Left lung (tissue), 10 donors: ENCODE data around the gene GLCE. TPM values are rescaled to one million over a fixed set of nuclear protein-coding genes. Genes with fewer than 3 reads are reported as not detected.

ENCODE experiments used
- ATAC-seq: fragments of 200-7000 bp; cut with Tn5 transposase; one replicate; pipeline ENCODE4 v1.9.1; 2020; ENCODE audit warnings: moderate library complexity
- DNase-seq, 4 donors: peaks; one replicate each; pipeline ENCODE4 v3.0.0-alpha.2; 2013 to 2020
- H3K27ac ChIP-seq, 2 donors: fragments of 200-600 bp; sonication (generic) in 1 of 2; one replicate each; pipeline versions ENCODE4 v1.5.0 to v1.8.0; 2020 to 2021
- H3K27me3 ChIP-seq, 2 donors: fragments of 200-600 bp; sonication (generic) in 1 of 2; one replicate each; pipeline versions ENCODE4 v1.5.0 to v1.8.0; 2020 to 2021
- H3K36me3 ChIP-seq, 2 donors: fragments of 200-600 bp; sonication (generic) in 1 of 2; one replicate each; pipeline versions ENCODE4 v1.5.0 to v1.8.0; 2020 to 2021
- H3K4me1 ChIP-seq, 2 donors: fragments of 200-600 bp; one replicate each; pipeline ENCODE4 v1.8.0; 2021
- H3K4me3 ChIP-seq, 2 donors: fragments of 200-600 bp; sonication (generic) in 1 of 2; one replicate each; pipeline versions ENCODE4 v1.5.0 to v1.8.0; 2020 to 2021; ENCODE audit warnings: mild to moderate bottlenecking in 1 of 2
- H3K9me3 ChIP-seq, 2 donors: fragments of 200-600 bp; sonication (generic) in 1 of 2; one replicate each; pipeline versions ENCODE4 v1.5.0 to v1.8.0; 2020 to 2021
- CTCF ChIP-seq, 2 donors: fragments of 200-600 bp; sonication (generic) in 1 of 2; IDR thresholded peaks; one replicate each; pipeline versions ENCODE4 v1.5.0 to v1.8.0; 2021; ENCODE audit warnings: antibody characterized with exemption in 2 of 2
- intact Hi-C, 2 donors: fragments of 100-400 bp; cut with DNase I; formaldehyde crosslinking; loops; one replicate each; pipeline versions ENCODE4 v1.11.2 to v1.14.2; 2022
- polyA plus RNA-seq, 6 donors: library from polyadenylated mRNA; unstranded; fragments of 120-200 nt; gene quantifications; one replicate each; pipeline ENCODE4 v1.2.1, GENCODE V29; 2013; ENCODE audit not compliant: insufficient read length in 6 of 6
- total RNA-seq, 2 donors: library from RNA; stranded (reverse); fragmentation: NEBNext Ultra II Directional; extraction: Animal tissue kit (Norgen Biotek cat#: 25700); gene quantifications; one replicate each; pipeline ENCODE4 v1.2.1, GENCODE V29; 2021
- donor health status: DM: no; HTN: yes; CAD: no.
- donor health status: DM: no; HTN: no; CAD: no.

The GLCE gene
- total and polyA plus RNA-seq, 8 donors, result 18.2 to 66.6 (median 60.6) TPM

GRCh38 chr15:69131362-69132220 is 28.8 kb upstream of the GLCE start:
- intact Hi-C loops, result no loop called here
- H3K27ac ChIP-seq, result peak overlapping the region in 1 of 2 donors; percentile 60

GRCh38 chr15:69132430-69132829 is 28.0 kb upstream of the GLCE start:
- intact Hi-C loops, result no loop called here
- H3K27ac ChIP-seq, result peak overlapping the region in 1 of 2 donors; percentile 60
- H3K4me1 ChIP-seq, result peaks cover 0 to 39% of the 10 kb centered on the region in 2 donors
- no peak for ATAC-seq
- H3K36me3 ChIP-seq, result no peaks in the 10 kb centered on the region
- no peaks in the 10 kb centered on the region for H3K27me3 ChIP-seq
- TF ChIP-seq CTCF (IDR thresholded peaks at IDR 0.05), result no peak
- no peaks in the 10 kb centered on the region for H3K9me3 ChIP-seq
- no peak for DNase-seq
- H3K4me3 ChIP-seq, result no peak overlapping the region

More at GRCh38 chr15:69131362-69132220, 28.8 kb upstream of the GLCE start:
- H3K36me3 ChIP-seq, result no peaks in the 10 kb centered on the region
- H3K4me3 ChIP-seq, result no peak overlapping the region
- ATAC-seq, result peak; percentile 56
- no peak for TF ChIP-seq CTCF (IDR thresholded peaks at IDR 0.05)
- peak in 1 of 4 donors; percentile 48 for DNase-seq
- no peaks in the 10 kb centered on the region for H3K27me3 ChIP-seq
- H3K4me1 ChIP-seq, result peaks cover under 1 to 48% of the 10 kb centered on the region in 2 donors
- no peaks in the 10 kb centered on the region for H3K9me3 ChIP-seq

- no peak for ATAC-seq
- intact Hi-C loops, result no loop called here
- Histone ChIP-seq H3K36me3 (no peaks in the 10 kb centered on the region), H3K4me1 (peaks cover 0 to 32% of the 10 kb centered on the region in 2 donors), H3K9me3 (no peaks in the 10 kb centered on the region), H3K4me3 (no peak overlapping the region), H3K27me3 (no peaks in the 10 kb centered on the region), H3K27ac (no peak overlapping the region)
- no peak for DNase-seq
- TF ChIP-seq CTCF (IDR thresholded peaks at IDR 0.05), result no peak
Observed at GRCh38 chr15:69132977-69133861, 27.2 kb upstream of the GLCE start.

- intact Hi-C loops, result no loop called here
- H3K4me1 ChIP-seq, result peaks cover 0 to 25% of the 10 kb centered on the region in 2 donors
- TF ChIP-seq CTCF (IDR thresholded peaks at IDR 0.05), result no peak
- H3K4me3 ChIP-seq, result no peak overlapping the region
- no peak for DNase-seq
- ATAC-seq, result no peak
- no peak overlapping the region for H3K27ac ChIP-seq
- no peaks in the 10 kb centered on the region for H3K27me3 ChIP-seq
- no peaks in the 10 kb centered on the region for H3K9me3 ChIP-seq
- H3K36me3 ChIP-seq, result no peaks in the 10 kb centered on the region
Observed at GRCh38 chr15:69133862-69134519, 26.4 kb upstream of the GLCE start.
